ENCODE results near the gene LRRC55.

DNA sequence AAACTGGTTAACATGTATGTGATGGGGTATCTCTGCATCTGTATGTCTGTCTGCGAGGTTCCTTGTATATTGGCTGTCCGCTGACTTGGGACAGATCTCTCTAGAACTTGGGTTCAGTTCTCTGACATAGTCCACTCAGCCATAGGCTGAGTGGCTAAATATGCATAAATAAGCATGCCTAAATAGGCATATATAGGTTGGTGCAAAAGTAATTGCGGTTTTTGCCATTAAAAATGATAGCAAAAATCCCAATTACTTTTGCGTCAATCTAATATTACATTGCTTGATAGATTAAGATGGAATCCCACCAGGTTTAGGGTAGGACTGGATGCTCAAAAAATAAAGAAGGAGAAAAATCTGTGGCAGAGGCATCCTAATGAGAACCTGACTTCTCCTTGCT is 8.8 kb downstream of the LRRC55 start:
- TF ChIP-seq, protein P1, sequence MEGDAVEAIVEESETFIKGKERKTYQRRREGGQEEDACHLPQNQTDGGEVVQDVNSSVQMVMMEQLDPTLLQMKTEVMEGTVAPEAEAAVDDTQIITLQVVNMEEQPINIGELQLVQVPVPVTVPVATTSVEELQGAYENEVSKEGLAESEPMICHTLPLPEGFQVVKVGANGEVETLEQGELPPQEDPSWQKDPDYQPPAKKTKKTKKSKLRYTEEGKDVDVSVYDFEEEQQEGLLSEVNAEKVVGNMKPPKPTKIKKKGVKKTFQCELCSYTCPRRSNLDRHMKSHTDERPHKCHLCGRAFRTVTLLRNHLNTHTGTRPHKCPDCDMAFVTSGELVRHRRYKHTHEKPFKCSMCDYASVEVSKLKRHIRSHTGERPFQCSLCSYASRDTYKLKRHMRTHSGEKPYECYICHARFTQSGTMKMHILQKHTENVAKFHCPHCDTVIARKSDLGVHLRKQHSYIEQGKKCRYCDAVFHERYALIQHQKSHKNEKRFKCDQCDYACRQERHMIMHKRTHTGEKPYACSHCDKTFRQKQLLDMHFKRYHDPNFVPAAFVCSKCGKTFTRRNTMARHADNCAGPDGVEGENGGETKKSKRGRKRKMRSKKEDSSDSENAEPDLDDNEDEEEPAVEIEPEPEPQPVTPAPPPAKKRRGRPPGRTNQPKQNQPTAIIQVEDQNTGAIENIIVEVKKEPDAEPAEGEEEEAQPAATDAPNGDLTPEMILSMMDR (IDR thresholded peaks at IDR 0.05 in 4 of 5, conservative IDR thresholded peaks at IDR 0.05 in 1 of 5), result no peak
- no peak for TF ChIP-seq POLR2A (IDR thresholded peaks at IDR 0.05)
